Stimulated activated naive B cell treated with anti-CD40 and anti-IgM and Interleukin-4, amounts not matched to agents 10 μg/mL and 1 μg/mL and 100 μg/mL, for 72 hours (primary cell): ENCODE measurements around the gene PAQR8.
"Not testable (repeated sequence)": the region's sequence is repeated elsewhere in the genome, so short reads cannot be mapped to it uniquely, and the experiment has no call there.

Experiments used
- ATAC-seq, 2 donors: fragments of 150-1000 bp; cut with Tn5 transposase; replicated peaks; 2 replicates each; pipeline ENCODE4 v1.10.0; 2021; ENCODE audit warnings: moderate library complexity in 1 of 2
- DNase-seq: peaks from one replicate; pipeline ENCODE4 v3.0.0; 2021
- H3K27ac Mint-ChIP-seq: one replicate; pipeline ENCODE4 v1.8.0; 2022; ENCODE audit warnings: mild to moderate bottlenecking, mixed read lengths
- H3K27me3 Mint-ChIP-seq, 2 donors: one replicate each; pipeline ENCODE4 v1.8.0; 2022; ENCODE audit warnings: mixed read lengths in 2 of 2
- H3K36me3 Mint-ChIP-seq, 2 donors: one replicate each; pipeline ENCODE4 v1.8.0; 2022; ENCODE audit warnings: mixed read lengths in 2 of 2, mild to moderate bottlenecking in 1 of 2
- H3K4me1 Mint-ChIP-seq, 2 donors: one replicate each; pipeline ENCODE4 v1.8.0; 2022; ENCODE audit warnings: mixed read lengths in 2 of 2, mild to moderate bottlenecking in 1 of 2
- H3K4me3 Mint-ChIP-seq, 2 donors: one replicate each; pipeline ENCODE4 v1.8.0; 2022; ENCODE audit warnings: mild to moderate bottlenecking in 2 of 2, mixed read lengths in 2 of 2, moderate library complexity in 1 of 2
- H3K9me3 Mint-ChIP-seq, 2 donors: one replicate each; pipeline ENCODE4 v1.8.0; 2022; ENCODE audit warnings: mixed read lengths in 2 of 2, mild to moderate bottlenecking in 1 of 2

PAQR8 gene

GRCh38 chr6:52376763-52377162 is 14.8 kb downstream of the PAQR8 start:
- peaks cover 5 to 7% of the 10 kb centered on the region in 2 donors for H3K9me3 Mint-ChIP-seq
- ATAC-seq, result no peak
- no peak overlapping the region for H3K4me3 Mint-ChIP-seq
- H3K4me1 Mint-ChIP-seq, result peaks cover 21 to 35% of the 10 kb centered on the region in 2 donors
- H3K27ac Mint-ChIP-seq, result no peak overlapping the region
- no peak for DNase-seq
- H3K36me3 Mint-ChIP-seq, result peaks cover 12 to 22% of the 10 kb centered on the region in 2 donors
- no peaks in the 10 kb centered on the region for H3K27me3 Mint-ChIP-seq

DNA sequence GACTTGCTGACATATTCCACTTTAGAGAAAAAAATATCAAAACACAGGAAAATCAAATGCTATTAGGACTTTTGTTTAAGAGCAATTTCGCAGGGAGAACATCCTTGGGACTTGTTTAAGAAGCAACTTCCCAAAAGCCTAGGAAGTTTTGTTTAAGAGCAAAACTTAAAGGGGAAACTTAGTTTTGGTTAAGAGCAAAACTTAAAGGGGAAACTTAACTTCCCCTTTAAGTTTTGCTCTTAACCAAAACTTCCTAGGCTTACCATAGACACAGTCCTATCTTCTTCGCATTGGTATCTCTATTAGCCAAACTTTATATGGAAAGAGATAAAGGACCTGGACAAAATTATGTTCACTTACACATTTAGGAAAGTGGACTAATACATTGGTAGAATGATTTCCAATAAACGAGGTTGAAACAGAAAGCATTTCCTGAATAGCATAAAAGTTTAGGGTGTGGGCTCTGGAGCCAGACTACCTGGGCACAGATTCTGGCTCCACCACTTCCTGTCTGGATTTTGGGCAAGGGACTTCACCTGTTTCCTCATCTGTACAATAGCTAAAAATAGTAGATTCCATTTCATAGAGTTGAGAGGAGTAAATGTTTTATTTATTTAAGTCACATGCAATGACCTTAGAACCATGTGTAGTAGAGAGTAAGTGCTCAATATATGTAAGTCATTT is 15.7 kb downstream of the PAQR8 start:
- peak overlapping the region; percentile 15 to 17 for H3K4me3 Mint-ChIP-seq
- peaks cover 24 to 35% of the 10 kb centered on the region in 2 donors for H3K4me1 Mint-ChIP-seq
- no peaks in the 10 kb centered on the region for H3K27me3 Mint-ChIP-seq
- peak; percentile 54 to 69 for ATAC-seq
- DNase-seq, result no peak
- peaks cover 5 to 7% of the 10 kb centered on the region in 2 donors for H3K9me3 Mint-ChIP-seq
- H3K36me3 Mint-ChIP-seq, result peaks cover 16 to 22% of the 10 kb centered on the region in 2 donors
- no peak overlapping the region for H3K27ac Mint-ChIP-seq

DNA sequence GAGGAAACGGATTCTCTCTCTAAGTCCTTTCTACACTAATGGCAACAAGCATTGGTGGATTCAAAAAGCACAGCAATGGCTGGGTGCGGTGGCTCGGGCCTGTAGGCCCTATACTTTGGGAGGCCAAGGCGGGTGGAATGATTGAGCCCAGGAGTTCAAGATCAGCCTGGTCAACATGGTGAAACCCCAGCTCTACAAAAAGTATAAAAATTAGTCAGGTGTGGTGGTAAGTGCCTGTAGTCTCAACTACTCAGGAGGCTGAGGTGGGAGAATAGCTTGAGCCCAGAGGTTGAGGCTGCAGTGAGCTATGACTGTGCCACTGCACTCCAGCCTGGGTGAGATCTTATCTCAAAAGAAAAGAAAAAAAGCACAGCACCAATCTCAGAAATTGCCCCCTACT is 19.3 kb downstream of the PAQR8 start:
- no peak for DNase-seq
- no peak for ATAC-seq
- Mint-ChIP-seq H3K27ac (no peak overlapping the region), H3K4me1 (peaks cover 27 to 41% of the 10 kb centered on the region in 2 donors), H3K9me3 (peaks cover 3 to 13% of the 10 kb centered on the region in 2 donors), H3K36me3 (peaks cover 13 to 23% of the 10 kb centered on the region in 2 donors), H3K27me3 (no peaks in the 10 kb centered on the region), H3K4me3 (no peak overlapping the region)

GRCh38 chr6:52384145-52384766 is 22.3 kb downstream of the PAQR8 start:
- Mint-ChIP-seq H3K27me3 (no peaks in the 10 kb centered on the region), H3K9me3 (peaks cover 3 to 13% of the 10 kb centered on the region in 2 donors), H3K36me3 (peaks cover 15 to 16% of the 10 kb centered on the region in 2 donors), H3K27ac (no peak overlapping the region), H3K4me1 (peaks cover 16 to 21% of the 10 kb centered on the region in 2 donors), H3K4me3 (no peak overlapping the region)
- DNase-seq (no peak), ATAC-seq (no peak)

DNA sequence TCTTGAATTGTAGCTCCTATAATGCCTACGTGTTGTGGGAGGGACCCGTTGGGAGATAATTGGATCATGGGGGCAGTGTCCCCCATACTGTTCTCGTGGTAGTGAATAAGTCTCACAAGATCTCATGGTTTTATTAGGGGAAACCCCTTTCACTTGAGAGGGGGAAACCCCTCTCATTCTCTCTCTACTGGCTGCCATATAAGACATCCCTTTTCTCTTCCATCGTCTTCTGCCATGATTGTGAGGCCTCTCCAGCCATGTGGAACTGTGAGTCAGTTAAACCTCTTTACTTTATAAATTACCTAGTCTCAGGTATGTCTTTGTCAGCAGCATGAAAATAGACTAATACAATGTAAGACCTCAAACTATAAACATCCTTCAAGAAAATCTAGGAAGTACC is 23.1 kb downstream of the PAQR8 start:
- H3K9me3 Mint-ChIP-seq, result peaks cover 3 to 13% of the 10 kb centered on the region in 2 donors
- peaks cover 15 to 16% of the 10 kb centered on the region in 2 donors for H3K36me3 Mint-ChIP-seq
- H3K27me3 Mint-ChIP-seq, result no peaks in the 10 kb centered on the region
- ATAC-seq, result peak; percentile 85 to 87
- peak overlapping the region; percentile 1 for H3K27ac Mint-ChIP-seq
- H3K4me1 Mint-ChIP-seq, result peaks cover 23 to 30% of the 10 kb centered on the region in 2 donors
- DNase-seq, result no peak
- no peak overlapping the region for H3K4me3 Mint-ChIP-seq

GRCh38 chr6:52388119-52388518 is 26.2 kb downstream of the PAQR8 start:
- peaks cover 26 to 41% of the 10 kb centered on the region in 2 donors for H3K4me1 Mint-ChIP-seq
- not testable (repeated sequence) for DNase-seq, H3K4me3 Mint-ChIP-seq, H3K27me3 Mint-ChIP-seq, H3K27ac Mint-ChIP-seq, ATAC-seq
- peaks cover 3 to 13% of the 10 kb centered on the region in 2 donors for H3K9me3 Mint-ChIP-seq
- H3K36me3 Mint-ChIP-seq, result peaks cover 11 to 16% of the 10 kb centered on the region in 2 donors

- H3K27me3 Mint-ChIP-seq, result no peaks in the 10 kb centered on the region
- H3K27ac Mint-ChIP-seq, result no peak overlapping the region
- no peak overlapping the region for H3K4me3 Mint-ChIP-seq
- peaks cover 3 to 13% of the 10 kb centered on the region in 2 donors for H3K9me3 Mint-ChIP-seq
- ATAC-seq (no peak), DNase-seq (no peak)
- H3K4me1 Mint-ChIP-seq, result peaks cover 27 to 41% of the 10 kb centered on the region in 2 donors
- peaks cover 11 to 16% of the 10 kb centered on the region in 2 donors for H3K36me3 Mint-ChIP-seq
Measured at GRCh38 chr6:52388790-52389189, 26.8 kb downstream of the PAQR8 start.

- H3K27ac Mint-ChIP-seq, result no peak overlapping the region
- H3K9me3 Mint-ChIP-seq, result peaks cover 3 to 12% of the 10 kb centered on the region in 2 donors
- H3K36me3 Mint-ChIP-seq, result peaks cover 11 to 13% of the 10 kb centered on the region in 2 donors
- H3K27me3 Mint-ChIP-seq, result no peaks in the 10 kb centered on the region
- peaks cover 29 to 41% of the 10 kb centered on the region in 2 donors for H3K4me1 Mint-ChIP-seq
- no peak for ATAC-seq
- DNase-seq, result no peak
- no peak overlapping the region for H3K4me3 Mint-ChIP-seq
Measured at GRCh38 chr6:52389264-52389625, 27.3 kb downstream of the PAQR8 start.

DNA sequence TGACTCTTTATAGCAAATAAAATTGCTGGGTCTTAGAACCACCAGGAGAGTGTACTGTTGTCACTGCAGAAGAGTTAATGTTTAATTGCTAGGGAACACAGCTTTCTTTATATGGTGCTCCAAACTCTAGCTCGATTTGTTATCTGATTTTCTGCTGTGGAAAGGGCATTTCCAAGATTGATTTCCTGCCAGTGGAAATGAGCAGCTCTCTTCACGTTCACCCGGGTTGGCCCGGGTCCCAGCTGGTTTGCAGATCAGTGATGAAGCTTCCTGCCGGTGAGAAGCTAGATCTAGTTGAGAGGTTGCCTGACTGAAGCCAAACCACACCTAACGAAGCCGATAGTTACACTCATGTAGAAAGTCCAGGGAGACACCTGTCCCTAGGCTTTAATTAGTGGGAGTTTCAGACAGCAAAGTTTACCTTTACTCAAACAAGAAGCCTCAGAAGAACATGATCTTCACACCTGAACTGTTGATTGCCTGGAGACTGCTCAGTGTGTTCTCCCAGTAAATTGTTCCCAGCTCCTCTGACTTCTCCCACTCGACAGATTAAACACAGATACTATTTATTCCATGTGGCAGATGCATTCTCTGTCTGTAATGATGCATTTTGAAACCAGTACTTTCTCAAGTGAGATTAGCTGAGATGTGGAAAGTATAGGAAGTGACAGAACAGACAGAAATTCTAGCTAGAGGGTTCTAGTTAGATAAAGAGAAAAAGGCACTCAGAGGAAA is 27.8 kb downstream of the PAQR8 start:
- Mint-ChIP-seq H3K9me3 (peaks cover 3 to 7% of the 10 kb centered on the region in 2 donors), H3K36me3 (peaks cover 10 to 11% of the 10 kb centered on the region in 2 donors), H3K4me3 (peak overlapping the region; percentile 34 to 57), H3K4me1 (peaks cover 26 to 38% of the 10 kb centered on the region in 2 donors), H3K27me3 (no peaks in the 10 kb centered on the region), H3K27ac (peak overlapping the region; percentile 57)
- DNase-seq (no peak), ATAC-seq (peak; percentile 67 to 69)

GRCh38 chr6:52390361-52390727 is 28.4 kb downstream of the PAQR8 start:
- H3K36me3 Mint-ChIP-seq, result peaks cover 5 to 7% of the 10 kb centered on the region in 2 donors
- no peak for DNase-seq

DNA sequence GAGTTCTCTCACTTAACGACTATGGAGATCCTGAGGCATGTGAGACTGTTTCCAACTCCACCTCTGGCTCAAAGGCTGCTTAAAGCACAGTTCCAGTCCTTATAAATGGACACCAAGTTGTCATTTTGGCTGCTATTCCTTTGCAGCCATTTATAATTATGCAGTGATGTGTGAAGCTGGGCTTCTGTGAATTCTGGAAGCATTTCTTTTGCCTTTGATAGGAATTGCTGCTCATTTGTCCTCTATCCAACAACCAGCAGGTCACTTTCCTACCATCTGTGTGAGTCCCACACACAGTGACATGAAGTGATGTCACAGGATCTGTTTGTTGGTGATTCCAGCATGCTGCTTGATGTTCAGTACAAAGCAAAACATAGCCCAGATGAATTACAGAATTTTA is 29.6 kb downstream of the PAQR8 start:
- no peaks in the 10 kb centered on the region for H3K27me3 Mint-ChIP-seq
- peaks cover 25 to 31% of the 10 kb centered on the region in 2 donors for H3K4me1 Mint-ChIP-seq
- H3K27ac Mint-ChIP-seq, result no peak overlapping the region
- no peak overlapping the region for H3K4me3 Mint-ChIP-seq
- ATAC-seq (no peak), DNase-seq (no peak)
- H3K36me3 Mint-ChIP-seq, result peaks cover 0 to 2% of the 10 kb centered on the region in 2 donors
- H3K9me3 Mint-ChIP-seq, result no peaks in the 10 kb centered on the region

More at GRCh38 chr6:52390361-52390727, 28.4 kb downstream of the PAQR8 start:
- Mint-ChIP-seq H3K4me1 (peaks cover 21 to 32% of the 10 kb centered on the region in 2 donors), H3K27ac (peak overlapping the region; percentile 57), H3K4me3 (peak overlapping the region; percentile 34 to 57), H3K27me3 (no peaks in the 10 kb centered on the region), H3K9me3 (peaks cover under 1 to 1% of the 10 kb centered on the region in 2 donors)
- peak; percentile 83 to 86 for ATAC-seq

- Mint-ChIP-seq H3K4me1 (peaks cover 36 to 44% of the 10 kb centered on the region in 2 donors), H3K27ac (no peak overlapping the region), H3K9me3 (no peaks in the 10 kb centered on the region), H3K27me3 (no peaks in the 10 kb centered on the region), H3K4me3 (no peak overlapping the region), H3K36me3 (no peaks in the 10 kb centered on the region)
- ATAC-seq (no peak), DNase-seq (no peak)
Measured at GRCh38 chr6:52392944-52393343, 31.0 kb downstream of the PAQR8 start.

DNA sequence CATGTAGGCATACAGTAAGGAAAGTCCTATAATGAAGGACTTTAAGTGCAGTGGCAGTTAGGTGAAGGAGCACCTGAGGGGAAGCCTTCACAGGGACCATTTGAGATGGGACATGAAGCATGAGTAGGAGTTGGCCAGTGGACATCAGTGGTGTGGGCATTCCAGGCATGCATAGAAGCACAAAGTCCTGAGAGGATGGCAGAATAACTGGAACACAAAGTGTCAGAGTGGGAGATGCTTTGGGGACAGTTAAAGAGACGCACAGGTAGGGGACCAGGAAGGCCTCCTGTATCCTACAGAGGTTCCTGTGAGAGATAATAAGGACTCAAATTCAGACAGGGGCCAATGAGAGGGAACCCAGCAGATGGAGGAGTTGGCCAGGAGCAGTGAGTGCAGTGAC is 31.8 kb downstream of the PAQR8 start:
- peaks cover 36 to 50% of the 10 kb centered on the region in 2 donors for H3K4me1 Mint-ChIP-seq
- no peaks in the 10 kb centered on the region for H3K9me3 Mint-ChIP-seq
- no peak for DNase-seq
- H3K27me3 Mint-ChIP-seq, result no peaks in the 10 kb centered on the region
- no peak overlapping the region for H3K27ac Mint-ChIP-seq
- H3K4me3 Mint-ChIP-seq, result no peak overlapping the region
- ATAC-seq, result no peak
- no peaks in the 10 kb centered on the region for H3K36me3 Mint-ChIP-seq

GRCh38 chr6:52394251-52394666 is 32.3 kb downstream of the PAQR8 start:
- Mint-ChIP-seq H3K4me1 (peaks cover 35 to 53% of the 10 kb centered on the region in 2 donors), H3K4me3 (no peak overlapping the region), H3K27me3 (no peaks in the 10 kb centered on the region), H3K36me3 (no peaks in the 10 kb centered on the region), H3K27ac (no peak overlapping the region), H3K9me3 (no peaks in the 10 kb centered on the region)
- no peak for DNase-seq
- peak; percentile 45 to 51 for ATAC-seq
